GM10266 (cell line): Measurements from ENCODE around the gene TBC1D23.
"Not testable (repeated sequence)": the region's sequence is repeated elsewhere in the genome, so short reads cannot be mapped to it uniquely, and the experiment has no call there.

Source experiments
- DNase-seq: peaks from one replicate; pipeline ENCODE4 v3.0.0; 2012; ENCODE audit errors: extremely low spot score
- CTCF ChIP-seq: IDR thresholded peaks from 2 replicates; pipeline ENCODE4 v1.5.1; 2012; ENCODE audit warnings: mild to moderate bottlenecking, low read depth; ENCODE audit not compliant: control insufficient read depth, insufficient read depth; ENCODE audit errors: missing control alignments

Gene TBC1D23

GRCh38 chr3:100334488-100335351 is 73.9 kb downstream of the TBC1D23 start, which contains the start of gene NIT2:
NIT2 (plus strand) TSS chr3:100334757; CDS start chr3:100334792, 35 bp downstream.
- TF ChIP-seq CTCF, result peak; percentile 11
- peak; percentile 94 for DNase-seq

- no peak for TF ChIP-seq CTCF
- DNase-seq, result peak; percentile 82
Measured at GRCh38 chr3:100335434-100335833, 74.6 kb downstream of the TBC1D23 start.

- DNase-seq, result not testable (repeated sequence)
Measured at GRCh38 chr3:100336229-100336628, 75.4 kb downstream of the TBC1D23 start.

- DNase-seq, result no peak
- TF ChIP-seq CTCF, result no peak
Measured at GRCh38 chr3:100338911-100339310, 78.1 kb downstream of the TBC1D23 start.

GRCh38 chr3:100339786-100340185 is 79.0 kb downstream of the TBC1D23 start:
- no peak for DNase-seq
- no peak for TF ChIP-seq CTCF

- TF ChIP-seq CTCF, result no peak
- DNase-seq, result no peak
Measured at GRCh38 chr3:100340527-100340926, 79.7 kb downstream of the TBC1D23 start.

GRCh38 chr3:100348727-100349126 is 87.9 kb downstream of the TBC1D23 start:
- TF ChIP-seq CTCF, result no peak

GRCh38 chr3:100351770-100352169 is 91.0 kb downstream of the TBC1D23 start:
- DNase-seq, result not testable (repeated sequence)

More at GRCh38 chr3:100348727-100349126, 87.9 kb downstream of the TBC1D23 start:
- no peak for DNase-seq
